CD4-positive, alpha-beta T cell treated with Interleukin-10 for 1 hour (primary cell): Measurements from ENCODE around the gene GIPR.
"Not testable (repeated sequence)": the region's sequence is repeated elsewhere in the genome, so short reads cannot be mapped to it uniquely, and the experiment has no call there.

Experiments
- DNase-seq: peaks from one replicate; pipeline ENCODE4 v3.0.0-alpha.2; 2020

Gene GIPR

GRCh38 chr19:45667620-45668341, at the start of gene GIPR:
Gene GIPR (plus strand): TSS chr19:45668221. CDS start chr19:45669521, 1,300 bp downstream.
- DNase-seq, result peak; percentile 57

GRCh38 chr19:45621389-45621788, 46.6 kb upstream of the GIPR start:
- no peak for DNase-seq

GRCh38 chr19:45621976-45622503, 46.0 kb upstream of the GIPR start:
- no peak for DNase-seq

GRCh38 chr19:45623984-45624383, 44.0 kb upstream of the GIPR start:
- DNase-seq, result no peak

GRCh38 chr19:45628219-45628618, 39.8 kb upstream of the GIPR start:
- DNase-seq, result not testable (repeated sequence)

- no peak for DNase-seq
Observed at GRCh38 chr19:45629704-45630103, 38.3 kb upstream of the GIPR start.

GRCh38 chr19:45630463-45630862, 37.6 kb upstream of the GIPR start:
- no peak for DNase-seq

GRCh38 chr19:45632468-45633196, 35.4 kb upstream of the GIPR start:
- DNase-seq, result peak; percentile 55

GRCh38 chr19:45636275-45636674, 31.7 kb upstream of the GIPR start:
- DNase-seq, result no peak

- no peak for DNase-seq
Observed at GRCh38 chr19:45636902-45637301, 31.1 kb upstream of the GIPR start.

GRCh38 chr19:45637890-45638667, 29.9 kb upstream of the GIPR start:
- no peak for DNase-seq

- peak; percentile 53 for DNase-seq
Observed at GRCh38 chr19:45638930-45639729, 28.9 kb upstream of the GIPR start, which contains the start of gene EML2. Gene EML2 (minus strand): TSS chr19:45639397. CDS start chr19:45639376, 21 bp downstream.

GRCh38 chr19:45640849-45641273, 27.2 kb upstream of the GIPR start:
- no peak for DNase-seq

- DNase-seq, result peak; percentile 87
Observed at GRCh38 chr19:45641274-45642105, 26.5 kb upstream of the GIPR start.

GRCh38 chr19:45643024-45643926, 24.7 kb upstream of the GIPR start:
- peak; percentile 92 for DNase-seq

GRCh38 chr19:45643927-45644771, 23.9 kb upstream of the GIPR start:
- no peak for DNase-seq

GRCh38 chr19:45645068-45645630, 22.9 kb upstream of the GIPR start:
- no peak for DNase-seq

- peak; percentile 91 for DNase-seq
Observed at GRCh38 chr19:45645631-45646344, 22.2 kb upstream of the GIPR start.
